IMR-90 (cell line): ENCODE measurements around the gene MED12. TPM values are rescaled to one million over a fixed set of nuclear protein-coding genes. Genes with fewer than 3 reads are reported as not detected.

ENCODE experiments used
- ATAC-seq: fragments of 200-7000 bp; cut with Tn5 transposase; 2 replicates; pipeline ENCODE4 v1.9.1; 2020; ENCODE audit warnings: low read depth, mild to moderate bottlenecking, moderate library complexity
- BruUV-seq: library from RNA; stranded (reverse); fragments of 400-500 nt; replicated peaks from 2 replicates; lab custom pipeline; 2021; lab: Mats Ljungman, UMichigan
- CTCF ChIA-PET: fragments of 300-600 bp; formaldehyde crosslinking; extraction: SDS; loops from one replicate; lab custom pipeline; 2021; ENCODE audit warnings: antibody characterized with exemption; lab: Yijun Ruan, JAX
- POLR2A ChIA-PET: fragments of 300-600 bp; sonication (Branson Sonifier 250); formaldehyde crosslinking; loops from one replicate; lab custom pipeline; 2022; ENCODE audit warnings: antibody characterized with exemption; ENCODE audit not compliant: unreplicated experiment; lab: Charles Lee
- DNase-seq: peaks from one replicate; pipeline ENCODE4 v3.0.0; 2013
- H2AFZ ChIP-seq: replicated peaks from 2 replicates; pipeline ENCODE3; 2013; ENCODE audit warnings: low read length, mild to moderate bottlenecking; ENCODE audit not compliant: poor library complexity
- H2AK5ac ChIP-seq: 2 replicates; pipeline ENCODE4 v1.6.1; 2013; ENCODE audit warnings: low read depth, low read length, inconsistent platforms
- H2AK9ac ChIP-seq: replicated peaks from 2 replicates; pipeline ENCODE3; 2013; ENCODE audit warnings: mild to moderate bottlenecking, low read depth, low read length, moderate library complexity; ENCODE audit not compliant: poor library complexity
- H2BK120ac ChIP-seq: 2 replicates; pipeline ENCODE4 v1.6.1; 2013; ENCODE audit warnings: low read depth, low read length, inconsistent platforms
- H2BK15ac ChIP-seq: 3 replicates; pipeline ENCODE4 v1.6.1; 2013; ENCODE audit warnings: low read depth, low read length, inconsistent platforms
- H2BK20ac ChIP-seq: 2 replicates; pipeline ENCODE4 v1.6.1; 2013; ENCODE audit warnings: low read depth, mild to moderate bottlenecking, inconsistent platforms, low read length, moderate library complexity
- H2BK5ac ChIP-seq: 2 replicates; pipeline ENCODE4 v1.6.1; 2013; ENCODE audit warnings: mild to moderate bottlenecking, low read depth, low read length, inconsistent platforms; ENCODE audit not compliant: poor library complexity, severe bottlenecking
- H3K14ac ChIP-seq: replicated peaks from 2 replicates; pipeline ENCODE4 v1.6.1; 2013; ENCODE audit warnings: low read depth, low read length, inconsistent platforms
- H3K18ac ChIP-seq: 2 replicates; pipeline ENCODE4 v1.6.1; 2013; ENCODE audit warnings: low read depth, low read length, control low read depth
- H3K23ac ChIP-seq: 2 replicates; pipeline ENCODE4 v1.6.1; 2013; ENCODE audit warnings: low read depth, low read length, inconsistent platforms
- H3K27ac ChIP-seq: 2 replicates; pipeline ENCODE4 v1.5.1; 2013; ENCODE audit warnings: mild to moderate bottlenecking, control low read depth, low read length; ENCODE audit not compliant: insufficient read depth
- H3K27me3 ChIP-seq: 2 replicates; pipeline ENCODE4 v1.6.1; 2013; ENCODE audit warnings: low read length; ENCODE audit not compliant: control insufficient read depth, insufficient read depth
- H3K36me3 ChIP-seq: 2 replicates; pipeline ENCODE4 v1.6.1; 2013; ENCODE audit warnings: low read length, mixed read lengths; ENCODE audit not compliant: control insufficient read depth, insufficient read depth
- H3K4ac ChIP-seq: 2 replicates; pipeline ENCODE4 v1.6.1; 2013; ENCODE audit warnings: low read depth, low read length, inconsistent platforms
- H3K4me1 ChIP-seq: 2 replicates; pipeline ENCODE4 v1.6.1; 2013; ENCODE audit warnings: low read length, mixed read lengths; ENCODE audit not compliant: control insufficient read depth, insufficient read depth
- H3K4me2 ChIP-seq: 2 replicates; pipeline ENCODE4 v1.6.1; 2013; ENCODE audit warnings: low read depth, mild to moderate bottlenecking, control low read depth, low read length, moderate library complexity
- H3K4me3 ChIP-seq: 2 replicates; pipeline ENCODE4 v1.5.1; 2013; ENCODE audit warnings: low read depth, mild to moderate bottlenecking, control low read depth, low read length, moderate library complexity; ENCODE audit not compliant: insufficient read depth
- H3K56ac ChIP-seq: 2 replicates; pipeline ENCODE4 v1.6.1; 2013; ENCODE audit warnings: low read length, inconsistent platforms; ENCODE audit not compliant: insufficient read depth; ENCODE audit errors: extremely low read depth
- H3K79me1 ChIP-seq, 2 experiments: 2 replicates each; pipeline ENCODE4 v1.6.1; 2013; ENCODE audit warnings: low read length in 2 of 2, inconsistent platforms in 1 of 2, low read depth in 1 of 2
- H3K9ac ChIP-seq: 2 replicates; pipeline ENCODE4 v1.6.1; 2013; ENCODE audit warnings: low read depth, low read length, control low read depth
- H3K9me1 ChIP-seq: 2 replicates; pipeline ENCODE4 v1.6.1; 2013; ENCODE audit warnings: low read length, inconsistent platforms; ENCODE audit not compliant: insufficient read depth
- H3K9me3 ChIP-seq: 2 replicates; pipeline ENCODE4 v1.6.1; 2013; ENCODE audit warnings: low read length; ENCODE audit not compliant: control insufficient read depth, insufficient read depth
- H4K20me1 ChIP-seq: 2 replicates; pipeline ENCODE4 v1.6.1; 2013; ENCODE audit warnings: low read length, inconsistent platforms; ENCODE audit not compliant: insufficient read depth
- H4K5ac ChIP-seq: 2 replicates; pipeline ENCODE4 v1.6.1; 2013; ENCODE audit warnings: mild to moderate bottlenecking, low read depth, low read length, control low read depth
- H4K8ac ChIP-seq, 2 experiments: 2 replicates each; pipeline ENCODE4 v1.6.1; 2013; ENCODE audit warnings: low read depth in 2 of 2, low read length in 2 of 2, control low read depth in 1 of 2, inconsistent platforms in 1 of 2
- H4K91ac ChIP-seq: 2 replicates; pipeline ENCODE4 v1.6.1; 2013; ENCODE audit warnings: low read depth, low read length, inconsistent platforms; ENCODE audit not compliant: insufficient read depth
- BHLHE40 ChIP-seq: fragments of 150-350 bp; IDR thresholded peaks from 2 replicates; pipeline ENCODE4 v1.6.1; 2016; ENCODE audit warnings: mild to moderate bottlenecking, low read depth, low read length
- CTCF ChIP-seq: conservative IDR thresholded peaks from 2 replicates; pipeline ENCODE4 v1.5.1; 2012; ENCODE audit warnings: mild to moderate bottlenecking, low read depth, low read length, improper control_type of control experiment
- MAFK ChIP-seq: IDR thresholded peaks from 2 replicates; pipeline ENCODE4 v1.6.1; 2012; ENCODE audit warnings: low read depth, low read length, improper control_type of control experiment
- MAZ ChIP-seq: IDR thresholded peaks from 2 replicates; pipeline ENCODE4 v1.6.1; 2012; ENCODE audit warnings: low read depth, mild to moderate bottlenecking, low read length, improper control_type of control experiment, moderate library complexity, borderline replicate concordance
- MXI1 ChIP-seq: IDR thresholded peaks from 2 replicates; pipeline ENCODE4 v1.6.1; 2012; ENCODE audit warnings: low read depth, mild to moderate bottlenecking, low read length, moderate library complexity, borderline replicate concordance
- NFE2L2 ChIP-seq: fragments of 150-350 bp; IDR thresholded peaks from 2 replicates; pipeline ENCODE4 v1.6.1; 2016; ENCODE audit warnings: low read depth, mild to moderate bottlenecking, low read length
- POLR2A ChIP-seq: IDR thresholded peaks from 2 replicates; pipeline ENCODE4 v1.6.1; 2012; ENCODE audit warnings: mild to moderate bottlenecking, low read depth, low read length
- RAD21 ChIP-seq: IDR thresholded peaks from 2 replicates; pipeline ENCODE4 v1.6.1; 2012; ENCODE audit warnings: low read length, improper control_type of control experiment
- RCOR1 ChIP-seq: IDR thresholded peaks from 2 replicates; pipeline ENCODE4 v1.6.1; 2012; ENCODE audit warnings: mild to moderate bottlenecking, low read length, improper control_type of control experiment; ENCODE audit not compliant: insufficient replicate concordance
- RFX5 ChIP-seq: IDR thresholded peaks from 2 replicates; pipeline ENCODE4 v1.8.0; 2012; ENCODE audit warnings: low read depth, mild to moderate bottlenecking, low read length, moderate library complexity
- SMC3 ChIP-seq: fragments of 150-350 bp; IDR thresholded peaks from 2 replicates; pipeline ENCODE4 v1.6.1; 2016; ENCODE audit warnings: low read depth, mild to moderate bottlenecking, antibody characterized with exemption, low read length, moderate library complexity
- USF2 ChIP-seq: fragments of 150-350 bp; IDR thresholded peaks from 2 replicates; pipeline ENCODE4 v1.6.1; 2017; ENCODE audit warnings: mild to moderate bottlenecking, antibody characterized with exemption, low read length, low read depth
- WGBS, 2 experiments: methylation state at CpG; one replicate each; pipeline versions ENCODE4 v1.1.5 to v1.1.7; 2013; ENCODE audit warnings: missing lambda C conversion rate in 2 of 2; ENCODE audit not compliant: insufficient read length in 1 of 2; ENCODE audit errors: extremely low coverage in 2 of 2; 5-methylcytosine and 5-hydroxymethylcytosine counted together
- dilution Hi-C: fragments of 300-500 bp; cut with HindIII; formaldehyde crosslinking; loops from one replicate; pipeline ENCODE4 v1.14.3; 2018; ENCODE audit warnings: low sequenced_read_pairs; ENCODE audit not compliant: unreplicated experiment
- in situ Hi-C: fragments of 300-500 bp; cut with MboI; formaldehyde crosslinking; loops from 3 replicates; pipeline ENCODE4 v1.14.3; 2019; ENCODE audit warnings: low sequenced_read_pairs, inconsistent platforms, mixed read lengths
- intact Hi-C: fragments of 100-400 bp; cut with micrococcal nuclease; formaldehyde crosslinking; loops from 2 replicates; pipeline ENCODE4 v1.10.0; 2022
- polyA plus RNA-seq, 3 experiments: library from polyadenylated mRNA; depleted of rRNA; stranded (reverse); fragments of >200 nt; gene quantifications; 2 replicates each; pipeline ENCODE4 v1.2.3, GENCODE V29; 2012; ENCODE audit warnings: low replicate concordance in 1 of 3
- total RNA-seq: library from RNA; depleted of rRNA; stranded (reverse); fragments of >200 nt; gene quantifications from 2 replicates; pipeline ENCODE4 v1.2.3, GENCODE V29; 2012
- TF ChIP-seq, protein P1 (sequence below): fragments of 150-350 bp; IDR thresholded peaks from 2 replicates; pipeline ENCODE4 v1.6.1; 2016; ENCODE audit warnings: low read depth, mild to moderate bottlenecking, low read length, moderate library complexity, borderline replicate concordance

Gene MED12
- total and polyA plus RNA-seq, 2 of the 4 experiments (the other 2 are of a cell fraction), result 9.1 to 19.8 TPM

GRCh38 chrX:71081330-71082123, 36.9 kb upstream of the MED12 start:
- dilution Hi-C loops (no loop called here), intact Hi-C loops (no loop called here), in situ Hi-C loops (no loop called here)
- Histone ChIP-seq H2BK120ac (no peak overlapping the region), H3K4me1 (no peaks in the 10 kb centered on the region), H3K4ac (no peak overlapping the region), H3K4me2 (no peak overlapping the region), H2AK5ac (no peak overlapping the region), H4K91ac (no peak overlapping the region), H3K18ac (no peak overlapping the region), H3K14ac (no peak overlapping the region), H3K27me3 (peaks cover 6% of the 10 kb centered on the region), H2BK5ac (no peak overlapping the region), H2BK15ac (no peak overlapping the region), H4K8ac (no peak overlapping the region), H2BK20ac (no peak overlapping the region), H3K36me3 (no peaks in the 10 kb centered on the region), H4K20me1 (no peaks in the 10 kb centered on the region), H2AFZ (no peak overlapping the region), H4K5ac (no peak overlapping the region), H3K4me3 (no peak overlapping the region), H3K56ac (no peak overlapping the region), H2AK9ac (no peak overlapping the region), H3K23ac (no peak overlapping the region), H3K27ac (no peak overlapping the region), H3K9me3 (no peaks in the 10 kb centered on the region), H3K9ac (no peak overlapping the region), H3K79me1 (no peaks in the 10 kb centered on the region), H3K9me1 (no peaks in the 10 kb centered on the region)
- CTCF ChIA-PET, result no interaction called here
- DNase-seq (peak; percentile 45), ATAC-seq (no peak)
- BruUV-seq, result no TSS peak
- no CpG with 5 or more reads among the region's 3 CpGs for WGBS, 2 experiments
- POLR2A ChIA-PET, result no interaction called here
- TF ChIP-seq MAZ (no peak), CTCF (no peak), POLR2A (no peak), MXI1 (no peak), RFX5 (no peak), NFE2L2 (no peak), MAFK (no peak), BHLHE40 (no peak), USF2 (no peak), RCOR1 (no peak), SMC3 (no peak), RAD21 (no peak)
- TF ChIP-seq, protein P1, sequence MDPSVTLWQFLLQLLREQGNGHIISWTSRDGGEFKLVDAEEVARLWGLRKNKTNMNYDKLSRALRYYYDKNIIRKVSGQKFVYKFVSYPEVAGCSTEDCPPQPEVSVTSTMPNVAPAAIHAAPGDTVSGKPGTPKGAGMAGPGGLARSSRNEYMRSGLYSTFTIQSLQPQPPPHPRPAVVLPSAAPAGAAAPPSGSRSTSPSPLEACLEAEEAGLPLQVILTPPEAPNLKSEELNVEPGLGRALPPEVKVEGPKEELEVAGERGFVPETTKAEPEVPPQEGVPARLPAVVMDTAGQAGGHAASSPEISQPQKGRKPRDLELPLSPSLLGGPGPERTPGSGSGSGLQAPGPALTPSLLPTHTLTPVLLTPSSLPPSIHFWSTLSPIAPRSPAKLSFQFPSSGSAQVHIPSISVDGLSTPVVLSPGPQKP, result no peak
